Transverse colon (tissue), 4 donors: ENCODE results near the gene PTPRQ.

Experiments used
- EP300 ChIP-seq: sonication (generic); formaldehyde crosslinking; IDR thresholded peaks from one replicate; pipeline ENCODE4 v1.6.1; 2017; ENCODE audit warnings: antibody characterized with exemption, low read depth
- POLR2A ChIP-seq: fragments of 450-650 bp; IDR thresholded peaks from one replicate; pipeline ENCODE4 v1.6.1; 2016; ENCODE audit warnings: antibody characterized with exemption, mild to moderate bottlenecking, moderate library complexity
- POLR2AphosphoS5 ChIP-seq, 3 donors: sonication (generic); formaldehyde crosslinking; IDR thresholded peaks; one replicate each; pipeline ENCODE4 v1.6.1; 2016; ENCODE audit warnings: antibody characterized with exemption in 3 of 3
- TF ChIP-seq, protein P1 (sequence below), 5 experiments: fragments of 200-600 bp in 3 of 5; fragments of 450-650 bp in 2 of 5; sonication (generic) in 3 of 5; IDR thresholded peaks; 1 replicate in 2 of 5; 2 replicates in 3 of 5; pipeline ENCODE4 v1.5.1; 2016 to 2017; ENCODE audit warnings: antibody characterized with exemption in 5 of 5, inconsistent platforms in 3 of 5, mild to moderate bottlenecking in 2 of 5, moderate library complexity in 1 of 5

DNA sequence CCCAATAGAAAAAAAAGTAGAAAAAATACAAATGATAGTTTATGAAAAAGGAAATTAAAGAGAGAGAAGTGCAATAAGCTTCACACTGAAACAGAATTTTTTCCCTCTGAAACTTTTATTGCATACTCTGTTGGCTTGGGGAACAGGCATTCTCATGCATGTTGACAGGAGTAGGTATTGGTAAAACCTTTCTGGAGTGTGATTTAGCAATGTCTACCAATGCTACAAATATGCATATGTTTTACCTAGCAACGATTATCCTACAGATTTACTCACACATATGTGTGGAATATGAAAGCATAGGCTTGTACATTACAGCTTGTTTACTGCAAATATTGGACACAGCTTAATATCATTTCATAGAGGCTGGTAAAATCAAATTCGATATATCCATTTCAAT is 137.7 kb downstream of the PTPRQ start:
- TF ChIP-seq, protein P1, sequence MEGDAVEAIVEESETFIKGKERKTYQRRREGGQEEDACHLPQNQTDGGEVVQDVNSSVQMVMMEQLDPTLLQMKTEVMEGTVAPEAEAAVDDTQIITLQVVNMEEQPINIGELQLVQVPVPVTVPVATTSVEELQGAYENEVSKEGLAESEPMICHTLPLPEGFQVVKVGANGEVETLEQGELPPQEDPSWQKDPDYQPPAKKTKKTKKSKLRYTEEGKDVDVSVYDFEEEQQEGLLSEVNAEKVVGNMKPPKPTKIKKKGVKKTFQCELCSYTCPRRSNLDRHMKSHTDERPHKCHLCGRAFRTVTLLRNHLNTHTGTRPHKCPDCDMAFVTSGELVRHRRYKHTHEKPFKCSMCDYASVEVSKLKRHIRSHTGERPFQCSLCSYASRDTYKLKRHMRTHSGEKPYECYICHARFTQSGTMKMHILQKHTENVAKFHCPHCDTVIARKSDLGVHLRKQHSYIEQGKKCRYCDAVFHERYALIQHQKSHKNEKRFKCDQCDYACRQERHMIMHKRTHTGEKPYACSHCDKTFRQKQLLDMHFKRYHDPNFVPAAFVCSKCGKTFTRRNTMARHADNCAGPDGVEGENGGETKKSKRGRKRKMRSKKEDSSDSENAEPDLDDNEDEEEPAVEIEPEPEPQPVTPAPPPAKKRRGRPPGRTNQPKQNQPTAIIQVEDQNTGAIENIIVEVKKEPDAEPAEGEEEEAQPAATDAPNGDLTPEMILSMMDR (IDR thresholded peaks at IDR 0.05): no peak
- TF ChIP-seq POLR2AphosphoS5 (IDR thresholded peaks at IDR 0.05) (no peak), POLR2A (no peak), EP300 (no peak)
